ENCODE data around the gene LIX1. TPM values are rescaled to one million over a fixed set of nuclear protein-coding genes. Genes with fewer than 3 reads are reported as not detected.

LIX1 gene
- total and polyA plus RNA-seq, 2 of the 8 experiments (the other 6 are each of a cell fraction or from before 2014, with no cell fraction given) = 0.26 to 0.45 TPM

DNA sequence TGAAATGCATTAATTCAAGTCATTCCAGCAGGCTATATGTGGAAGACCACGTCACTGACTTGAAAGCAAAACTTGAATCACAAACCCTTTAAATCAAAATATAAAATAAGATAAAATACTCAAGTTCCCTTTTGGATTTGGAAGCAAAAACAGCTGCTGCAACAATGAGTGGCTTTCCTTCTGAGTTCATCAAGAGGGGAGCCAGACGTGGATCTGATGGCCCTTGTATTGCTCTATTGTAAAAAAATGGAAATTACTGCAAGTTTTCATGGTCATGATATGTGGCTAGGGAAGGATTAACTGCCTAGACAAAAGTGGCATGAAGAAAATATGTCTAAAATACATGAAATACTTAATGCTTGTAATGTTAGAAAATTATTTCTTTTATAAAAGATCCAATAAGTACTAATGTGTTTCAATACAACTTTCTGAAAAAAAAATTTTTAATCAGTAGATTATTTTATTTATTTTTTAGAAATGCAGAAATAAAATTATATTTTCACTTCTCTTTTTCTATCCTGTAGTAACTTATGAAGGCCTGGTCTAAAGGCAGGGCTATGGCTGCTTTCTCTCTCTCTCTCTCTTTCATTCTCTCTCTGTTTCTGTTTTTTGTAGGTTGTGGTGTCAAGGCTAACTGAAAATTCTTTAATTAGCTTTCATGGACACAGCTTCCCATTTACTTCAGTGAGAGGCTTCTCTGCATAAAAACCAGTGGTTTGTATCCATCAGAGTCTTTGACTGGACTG lies 24.0 kb downstream of the LIX1 start (continued):
- TF ChIP-seq CTBP2 (IDR thresholded peaks at IDR 0.05; ENCODE audit: borderline replicate concordance, insufficient read depth, insufficient read length, low read length) = no peak
- no peak for TF ChIP-seq JUND (IDR thresholded peaks at IDR 0.05; ENCODE audit: low read length)
- no peak for TF ChIP-seq CBX5 (IDR thresholded peaks at IDR 0.05; ENCODE audit: low read depth, low read length)
- TF ChIP-seq TCF12 (IDR thresholded peaks at IDR 0.05; ENCODE audit: low read depth, low read length) = no peak
